ENCODE measurements around the gene HOXD1.

DNA sequence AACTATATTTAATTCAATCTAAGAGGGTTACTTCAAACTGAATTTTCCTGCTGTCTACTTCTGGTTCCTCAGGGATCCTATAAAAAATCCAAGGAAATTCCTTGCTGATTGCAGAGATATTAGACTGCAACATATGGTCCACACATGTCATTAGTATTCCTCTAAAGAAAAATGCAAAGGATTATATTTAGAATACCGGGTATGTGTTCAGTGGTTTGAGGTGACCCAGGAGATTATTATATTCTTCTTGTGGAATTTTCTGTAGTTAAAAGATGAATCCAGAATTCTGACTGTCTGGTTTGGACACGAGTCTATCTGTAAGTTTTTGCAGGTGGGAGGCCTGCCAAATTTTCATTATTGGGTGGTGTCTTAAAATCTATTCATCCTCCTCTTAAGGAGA is 18.2 kb downstream of the HOXD1 start:
- TF ChIP-seq, protein P1, sequence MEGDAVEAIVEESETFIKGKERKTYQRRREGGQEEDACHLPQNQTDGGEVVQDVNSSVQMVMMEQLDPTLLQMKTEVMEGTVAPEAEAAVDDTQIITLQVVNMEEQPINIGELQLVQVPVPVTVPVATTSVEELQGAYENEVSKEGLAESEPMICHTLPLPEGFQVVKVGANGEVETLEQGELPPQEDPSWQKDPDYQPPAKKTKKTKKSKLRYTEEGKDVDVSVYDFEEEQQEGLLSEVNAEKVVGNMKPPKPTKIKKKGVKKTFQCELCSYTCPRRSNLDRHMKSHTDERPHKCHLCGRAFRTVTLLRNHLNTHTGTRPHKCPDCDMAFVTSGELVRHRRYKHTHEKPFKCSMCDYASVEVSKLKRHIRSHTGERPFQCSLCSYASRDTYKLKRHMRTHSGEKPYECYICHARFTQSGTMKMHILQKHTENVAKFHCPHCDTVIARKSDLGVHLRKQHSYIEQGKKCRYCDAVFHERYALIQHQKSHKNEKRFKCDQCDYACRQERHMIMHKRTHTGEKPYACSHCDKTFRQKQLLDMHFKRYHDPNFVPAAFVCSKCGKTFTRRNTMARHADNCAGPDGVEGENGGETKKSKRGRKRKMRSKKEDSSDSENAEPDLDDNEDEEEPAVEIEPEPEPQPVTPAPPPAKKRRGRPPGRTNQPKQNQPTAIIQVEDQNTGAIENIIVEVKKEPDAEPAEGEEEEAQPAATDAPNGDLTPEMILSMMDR (conservative IDR thresholded peaks at IDR 0.05 in 1 of 2, IDR thresholded peaks at IDR 0.05 in 1 of 2; ENCODE audit: low read depth in 1 of 2, low read length in 2 of 2): no peak
- no peak for TF ChIP-seq EZH2 (IDR thresholded peaks at IDR 0.05; ENCODE audit: low read length, missing control alignments)

Measured in fibroblast of lung (primary cell).